HG02759 (cell line): ENCODE results near the gene RETREG3.
A peak's percentile ranks its signal among the peaks of the same experiment; 100 is the strongest.
"Not testable (repeated sequence)": the region's sequence is repeated elsewhere in the genome, so short reads cannot be mapped to it uniquely, and the experiment has no call there.

Source experiments
- ATAC-seq: cut with Tn5 transposase; IDR thresholded peaks from one replicate; pipeline ENCODE4 v1.9.1; 2021; ENCODE audit warnings: mild to moderate bottlenecking, moderate library complexity; ENCODE audit not compliant: unreplicated experiment

The RETREG3 gene, protein sequence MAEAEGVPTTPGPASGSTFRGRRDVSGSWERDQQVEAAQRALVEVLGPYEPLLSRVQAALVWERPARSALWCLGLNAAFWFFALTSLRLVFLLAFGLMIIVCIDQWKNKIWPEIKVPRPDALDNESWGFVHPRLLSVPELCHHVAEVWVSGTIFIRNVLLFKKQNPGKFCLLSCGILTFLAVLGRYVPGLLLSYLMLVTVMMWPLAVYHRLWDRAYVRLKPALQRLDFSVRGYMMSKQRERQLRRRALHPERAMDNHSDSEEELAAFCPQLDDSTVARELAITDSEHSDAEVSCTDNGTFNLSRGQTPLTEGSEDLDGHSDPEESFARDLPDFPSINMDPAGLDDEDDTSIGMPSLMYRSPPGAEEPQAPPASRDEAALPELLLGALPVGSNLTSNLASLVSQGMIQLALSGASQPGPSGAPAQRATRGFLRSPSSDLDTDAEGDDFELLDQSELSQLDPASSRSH

DNA sequence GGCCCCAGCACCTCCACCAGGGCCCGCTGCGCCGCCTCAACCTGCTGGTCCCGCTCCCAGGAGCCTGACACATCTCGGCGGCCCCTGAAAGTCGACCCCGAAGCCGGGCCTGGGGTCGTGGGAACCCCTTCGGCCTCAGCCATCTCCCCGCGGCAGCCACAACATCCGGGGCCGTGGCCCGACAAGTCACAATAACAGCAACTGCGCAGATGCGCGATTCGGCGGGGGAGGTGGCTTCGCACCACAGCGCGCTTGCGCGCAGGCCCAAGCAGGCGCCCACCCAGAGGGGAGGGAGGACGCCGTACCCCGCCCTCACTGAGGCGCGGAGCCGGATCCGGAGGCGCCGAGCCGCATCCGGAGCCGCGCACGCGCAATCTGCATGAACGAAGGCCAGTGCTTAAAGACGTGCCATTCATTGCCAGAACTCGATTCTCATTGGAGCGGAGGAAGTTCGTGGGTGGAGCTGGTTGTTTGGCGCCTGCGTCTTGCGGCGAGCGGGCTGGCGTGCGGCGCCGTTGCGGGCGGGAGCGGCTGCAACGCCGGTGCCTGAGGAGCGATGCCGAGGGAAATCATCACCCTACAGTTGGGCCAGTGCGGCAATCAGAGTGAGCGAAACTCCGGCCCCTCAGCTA is at the start of gene RETREG3, which contains the start of gene TUBG1:
TSS of gene RETREG3 (minus strand) at position 193 of the 632 bp plus-strand sequence. CDS start at position 143, 50 bp downstream.
TSS of gene TUBG1 (plus strand) at position 502 of the 632 bp plus-strand sequence. CDS start at position 557, 55 bp downstream.
- ATAC-seq = peak; percentile 90

DNA sequence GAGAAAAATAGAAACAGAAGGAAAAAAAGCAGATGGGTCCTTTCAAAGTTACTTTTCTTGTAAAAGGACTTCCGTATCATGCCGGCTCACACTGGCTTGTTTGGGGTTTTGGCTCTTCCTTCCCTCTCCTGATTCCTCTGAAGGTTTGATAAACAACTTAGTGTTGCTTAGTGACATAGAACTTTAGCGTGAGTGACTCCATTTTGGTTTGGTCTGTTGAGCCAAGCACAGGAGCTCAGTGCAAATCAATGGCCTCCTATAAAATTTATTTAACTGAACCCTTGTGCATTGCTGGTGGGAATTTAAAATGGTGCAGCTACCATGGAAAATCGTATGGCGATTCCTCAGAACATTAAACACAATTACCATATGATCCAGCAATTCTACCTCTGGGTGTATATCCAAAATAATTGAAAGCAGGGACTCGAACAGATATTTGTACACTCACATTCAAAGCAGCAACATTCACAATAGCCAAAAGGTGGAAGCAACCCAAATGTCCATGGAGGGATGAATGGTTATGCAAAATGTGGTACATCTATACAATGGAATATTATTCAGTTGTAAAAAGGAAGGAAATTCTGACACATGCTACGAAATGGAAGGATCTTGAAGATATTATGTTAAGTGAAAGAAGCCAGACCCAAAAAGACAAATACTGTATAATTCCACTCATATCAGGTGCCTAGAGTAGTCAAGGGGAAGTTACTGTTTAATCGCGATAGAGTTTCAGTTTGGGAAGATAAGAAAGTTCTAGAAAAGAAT is 48.8 kb upstream of the RETREG3 start:
- no peak for ATAC-seq

DNA sequence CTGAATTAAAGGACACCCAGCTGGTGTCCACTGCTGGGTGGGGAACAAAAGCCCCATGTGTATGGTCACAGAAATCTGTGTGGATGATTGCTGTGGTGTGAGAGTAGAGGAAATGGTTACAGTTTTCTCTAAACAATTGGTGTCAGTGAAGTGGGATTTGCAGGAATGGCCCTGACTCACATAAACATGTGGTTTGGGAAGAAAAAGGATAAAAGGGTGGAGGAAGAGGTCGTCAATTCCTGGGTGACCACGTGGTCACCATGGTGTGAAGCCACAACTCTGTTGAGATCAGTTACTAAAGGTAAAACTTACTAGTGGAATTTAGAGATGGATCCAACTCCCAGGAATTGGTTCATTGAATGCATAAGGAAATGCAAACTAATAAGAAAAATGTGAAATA is 46.4 kb upstream of the RETREG3 start:
- ATAC-seq = no peak

DNA sequence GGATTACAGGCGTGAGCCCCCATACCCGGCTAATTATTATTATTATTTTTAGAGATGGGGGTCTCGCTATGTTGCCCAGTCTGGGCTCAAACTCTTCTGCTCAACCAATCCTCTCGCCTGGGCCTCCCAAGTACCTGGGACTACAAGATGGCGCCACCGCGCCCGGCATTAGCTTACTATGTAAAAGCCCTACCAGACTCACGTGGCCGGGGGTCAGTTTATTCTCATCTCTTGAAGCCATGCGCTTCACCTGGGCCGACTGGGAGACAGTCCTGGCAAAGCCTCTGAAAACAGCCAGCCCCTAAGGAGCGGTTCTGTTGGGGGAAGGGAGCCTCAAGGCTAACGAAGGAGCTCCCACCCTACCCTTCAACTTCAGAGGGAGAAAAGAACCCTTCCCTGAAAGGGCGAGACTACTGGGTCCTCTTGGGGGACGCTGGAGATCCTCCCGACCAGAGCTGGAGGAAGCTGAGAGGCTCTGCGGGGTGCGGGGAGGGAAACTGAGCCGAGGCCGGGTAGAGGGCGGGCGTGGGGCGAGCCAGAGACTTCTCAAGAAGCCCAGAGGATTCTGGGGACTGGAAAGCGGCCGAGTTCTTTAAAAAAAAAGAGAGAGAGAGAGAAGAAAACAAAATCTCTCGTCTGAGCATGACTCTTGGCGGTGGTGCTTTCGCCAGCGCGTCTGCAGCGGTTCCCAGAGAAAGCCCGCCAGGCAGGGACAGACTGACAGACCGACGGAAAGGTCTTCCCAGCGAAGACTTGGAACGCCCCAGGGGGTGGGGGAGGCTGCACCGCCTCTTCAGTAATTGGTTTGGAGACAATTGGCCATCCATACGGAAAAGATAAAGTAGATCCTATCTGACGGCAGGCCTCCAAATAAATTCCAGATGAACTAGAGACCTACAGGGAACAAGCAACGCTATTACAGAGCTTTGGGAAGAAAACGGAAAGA is 44.3 kb upstream of the RETREG3 start:
- ATAC-seq = no peak

DNA sequence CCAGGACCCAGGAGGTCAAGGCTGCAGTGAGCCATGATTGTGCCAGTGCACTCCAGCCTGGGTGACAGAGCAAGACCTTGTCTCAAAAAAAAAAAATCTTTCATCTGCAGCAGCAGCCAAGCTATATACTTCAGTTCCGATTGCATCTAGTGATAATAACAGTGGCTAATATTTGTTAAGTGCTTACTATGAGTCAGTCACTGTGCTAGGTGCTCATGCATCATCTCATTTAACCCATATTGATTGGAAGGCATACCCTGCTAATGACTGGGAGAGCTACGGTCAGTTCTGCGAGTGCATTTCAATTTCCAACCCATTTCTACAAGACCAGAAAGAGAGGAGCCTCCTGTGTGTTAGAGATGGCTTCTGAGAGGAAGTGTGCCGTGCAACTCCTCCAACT is 42.2 kb upstream of the RETREG3 start:
- ATAC-seq = no peak

DNA sequence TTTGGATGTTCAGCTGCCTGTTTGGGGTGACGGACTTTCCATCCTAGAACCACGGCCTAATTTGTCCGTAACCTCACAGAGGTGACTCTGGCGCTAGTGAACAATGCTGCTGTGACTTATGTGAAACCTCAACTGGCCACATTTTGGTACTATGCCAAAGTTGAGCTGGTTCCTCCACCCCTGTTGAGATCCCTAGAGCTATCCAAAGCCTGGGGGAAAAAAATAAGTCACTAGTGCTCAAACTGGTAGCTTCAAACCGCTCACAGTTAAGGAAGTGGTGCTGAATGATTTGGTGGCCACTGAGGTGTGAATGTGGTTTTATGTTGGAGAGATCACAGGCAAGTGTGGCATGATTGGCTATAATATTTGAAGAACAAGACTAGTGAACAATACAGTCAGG is 38.6 kb upstream of the RETREG3 start:
- ATAC-seq = no peak

DNA sequence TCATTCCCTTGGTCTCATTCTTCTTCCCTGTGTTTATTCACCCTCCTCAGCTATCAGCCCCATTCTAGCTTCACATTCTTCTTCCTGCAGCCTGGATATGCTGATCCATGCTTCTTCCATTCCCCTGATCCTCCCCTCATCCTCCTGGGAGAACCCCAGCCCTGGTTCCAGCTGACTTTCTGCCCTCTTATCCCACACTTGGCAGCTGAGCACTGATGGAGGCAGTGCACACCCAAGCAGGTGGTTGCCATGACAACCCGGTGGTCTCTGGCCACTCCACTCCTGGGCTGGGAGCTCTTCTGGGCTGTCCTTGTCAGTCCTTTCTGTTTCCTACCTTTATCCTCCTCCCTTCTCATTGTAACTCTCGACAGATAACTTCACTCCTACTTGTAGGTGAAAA is 33.2 kb upstream of the RETREG3 start:
- no peak for ATAC-seq

DNA sequence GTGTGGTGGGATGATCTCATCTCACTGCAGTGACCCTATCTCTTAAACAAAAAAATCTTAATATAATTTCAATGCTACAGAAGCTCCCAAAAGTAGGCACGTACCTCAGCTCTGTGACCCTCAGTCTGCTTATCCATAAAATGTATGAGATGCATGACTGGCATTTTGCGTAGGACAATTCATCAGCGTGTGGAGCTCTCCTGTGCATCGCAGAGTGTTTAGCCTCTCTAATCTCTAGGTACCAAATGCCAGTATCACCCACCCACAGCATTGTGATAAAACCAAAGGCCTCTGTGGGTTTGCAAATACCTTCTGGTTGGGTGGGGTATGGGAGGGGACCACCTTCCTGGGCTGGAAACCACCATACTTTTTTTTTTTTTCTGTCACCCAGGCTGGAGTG is 30.9 kb upstream of the RETREG3 start:
- ATAC-seq = no peak

DNA sequence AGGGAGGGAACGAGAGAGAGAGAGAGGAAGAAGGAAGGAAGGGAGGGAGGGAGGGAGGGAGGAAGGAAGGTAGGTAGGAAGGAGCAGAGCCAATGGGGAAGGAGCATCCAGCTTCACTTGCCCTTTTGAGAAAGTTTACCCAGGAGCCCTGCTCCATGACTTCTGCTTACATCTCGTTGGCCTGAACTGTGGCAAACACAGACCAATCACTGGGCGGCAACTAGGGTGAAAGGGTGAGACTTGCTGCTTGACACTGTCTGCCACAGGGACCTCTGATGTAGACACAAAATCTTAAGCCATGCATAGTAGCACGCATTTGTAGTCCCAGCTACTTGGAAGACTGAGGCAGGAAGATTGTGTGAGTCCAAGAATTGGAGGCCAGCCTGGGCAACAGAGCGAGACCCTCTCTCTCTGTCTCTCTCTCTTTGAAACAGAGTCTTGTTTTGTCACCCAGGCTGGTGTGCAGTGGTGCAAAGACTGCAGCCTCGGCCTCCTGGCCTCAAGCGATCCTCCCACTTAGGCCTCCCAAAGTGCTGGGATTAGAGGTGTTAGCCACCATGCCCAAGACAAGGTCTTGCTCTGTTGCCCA is 30.4 kb upstream of the RETREG3 start:
- no peak for ATAC-seq

DNA sequence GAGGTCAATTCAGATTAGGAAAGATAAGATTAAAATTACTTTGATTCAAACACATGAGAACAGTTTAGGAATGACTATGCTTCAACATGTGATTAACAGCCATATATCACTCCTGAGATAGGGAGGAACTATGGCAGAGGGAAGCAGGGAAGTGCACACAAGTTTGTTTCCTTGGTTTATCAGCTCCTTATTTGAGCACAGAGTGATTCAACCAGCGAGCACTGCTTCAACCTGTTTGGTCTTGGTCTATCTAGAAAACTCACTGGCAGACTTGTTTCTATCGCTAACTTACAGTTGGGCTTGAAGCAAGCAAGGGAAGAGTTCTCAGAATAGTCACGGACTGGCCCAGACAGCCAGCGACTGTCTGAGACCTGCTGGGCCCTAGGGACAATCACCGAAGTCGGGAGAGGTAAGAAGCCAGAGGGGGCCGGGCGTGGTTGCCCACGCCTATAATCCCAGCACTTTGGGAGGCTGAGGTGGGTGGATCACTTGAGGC is 23.8 kb upstream of the RETREG3 start:
- ATAC-seq = no peak

DNA sequence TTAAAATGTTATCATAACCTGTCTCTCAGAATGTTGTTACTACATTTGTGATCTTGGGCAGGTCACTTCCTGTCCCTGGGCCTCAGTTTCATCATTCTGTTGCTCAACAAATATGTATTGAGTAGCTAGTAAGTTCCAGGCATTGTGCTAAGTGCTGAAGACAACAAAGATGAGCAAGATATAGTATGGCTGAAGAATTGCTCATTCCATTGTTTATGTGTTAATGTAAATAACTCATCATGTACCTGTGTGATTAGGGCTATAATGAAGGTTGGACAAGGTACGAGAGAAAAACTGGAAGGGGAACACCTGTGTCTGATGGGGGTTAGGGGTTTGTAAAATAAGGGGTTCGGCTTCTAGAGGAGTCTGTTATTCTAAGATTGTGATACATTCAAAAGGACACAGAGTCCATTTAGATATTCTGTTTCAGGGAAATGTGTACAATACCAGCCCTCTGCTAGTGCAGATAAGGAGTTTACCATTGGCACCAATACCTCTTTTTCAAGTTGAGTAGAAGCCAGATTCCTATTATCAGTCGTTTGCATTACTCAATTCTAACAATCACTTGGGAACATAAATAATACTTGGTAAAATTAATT is 20.3 kb upstream of the RETREG3 start:
- no peak for ATAC-seq

DNA sequence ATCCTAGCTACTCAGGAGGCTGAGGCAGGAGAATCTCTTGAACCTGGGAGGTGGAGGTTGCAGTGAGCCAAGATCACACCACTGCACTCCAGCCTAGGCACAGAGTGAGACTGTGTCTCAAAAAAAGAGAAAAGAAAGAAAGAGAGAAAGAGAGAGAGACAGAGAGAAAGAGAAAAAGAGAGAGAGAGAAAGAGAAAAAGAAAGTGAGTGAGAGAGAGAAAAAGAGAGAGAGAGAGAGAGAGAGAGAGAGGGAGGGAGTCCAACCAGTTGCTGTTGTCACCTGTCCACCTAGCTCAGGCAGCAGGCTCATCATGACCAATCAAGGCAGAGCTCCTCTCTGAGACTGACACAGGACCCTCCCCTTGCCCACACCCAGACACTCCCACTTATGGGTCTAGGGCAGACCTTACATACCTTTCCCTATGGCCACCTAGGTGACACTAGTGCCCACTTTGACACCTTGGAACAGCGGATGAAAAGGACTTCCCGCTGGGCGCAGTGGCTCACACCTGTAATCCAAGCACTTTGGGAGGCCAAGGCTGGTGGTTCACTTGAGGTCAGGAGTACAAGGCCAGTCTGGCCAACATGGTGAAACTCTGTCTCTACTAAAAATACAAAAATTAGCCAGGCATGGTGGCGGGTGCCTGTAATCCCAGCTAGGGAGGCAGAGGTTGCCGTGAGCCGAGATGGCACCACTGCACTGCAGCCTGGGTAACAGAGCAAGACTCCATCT is 18.0 kb upstream of the RETREG3 start:
- not testable (repeated sequence) for ATAC-seq

DNA sequence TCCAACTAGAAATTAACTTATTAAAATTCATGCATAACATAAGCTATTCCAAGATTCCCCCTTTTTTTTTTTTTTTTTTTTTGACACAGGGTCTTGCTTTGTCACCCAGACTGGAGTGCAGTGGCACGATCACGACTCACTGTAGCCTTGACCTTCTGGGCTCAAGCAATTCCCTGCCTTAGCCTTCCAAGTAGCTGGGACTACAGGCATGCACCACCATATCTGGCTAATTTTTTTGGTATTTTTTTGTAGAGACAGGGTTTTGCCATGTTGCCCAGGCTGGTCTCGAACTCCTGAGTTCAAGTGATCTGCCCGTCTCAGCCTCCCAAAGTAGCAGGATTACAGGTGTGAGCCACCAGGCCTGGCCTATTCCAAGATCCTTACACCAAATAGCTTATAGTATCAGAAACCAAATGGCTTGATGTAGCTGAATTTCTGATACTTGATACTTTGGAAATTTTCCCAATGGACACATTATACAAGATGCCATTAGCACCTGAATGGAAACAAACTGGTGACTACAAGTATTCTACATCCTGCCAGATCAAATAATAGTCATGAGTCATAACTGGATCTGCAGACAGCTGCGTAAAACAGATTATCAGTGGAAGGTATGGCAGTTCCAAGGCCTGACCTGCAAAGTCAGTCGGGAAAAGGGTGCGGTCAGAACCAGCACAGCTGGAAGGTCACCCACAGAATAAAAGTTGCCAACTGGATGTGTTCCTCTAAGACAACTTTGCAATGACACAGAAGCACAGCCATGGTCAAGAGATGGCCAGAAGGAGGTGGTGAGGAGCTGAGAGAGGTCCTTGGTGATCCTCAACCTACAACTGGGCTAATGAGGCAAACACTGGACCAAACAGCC is 14.8 kb upstream of the RETREG3 start:
- ATAC-seq = no peak

DNA sequence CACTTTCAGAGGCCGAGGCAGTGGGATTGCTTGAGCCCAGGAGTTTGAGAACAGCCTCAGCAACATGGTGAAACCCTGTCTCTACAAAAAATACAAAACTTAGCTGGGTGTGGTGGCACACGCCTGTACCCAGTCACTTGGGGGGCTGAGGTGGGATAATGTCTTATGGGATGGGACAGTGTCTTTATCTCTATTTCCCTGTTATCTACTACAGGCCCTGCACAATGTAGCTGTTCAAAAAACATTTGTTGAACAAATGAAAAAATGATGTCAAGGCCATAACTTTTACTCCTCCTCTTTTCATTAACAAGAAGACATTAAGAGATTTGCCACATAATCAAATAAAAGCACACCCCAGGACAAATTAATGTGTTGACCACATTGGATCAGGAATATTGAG is 14.1 kb upstream of the RETREG3 start:
- no peak for ATAC-seq

DNA sequence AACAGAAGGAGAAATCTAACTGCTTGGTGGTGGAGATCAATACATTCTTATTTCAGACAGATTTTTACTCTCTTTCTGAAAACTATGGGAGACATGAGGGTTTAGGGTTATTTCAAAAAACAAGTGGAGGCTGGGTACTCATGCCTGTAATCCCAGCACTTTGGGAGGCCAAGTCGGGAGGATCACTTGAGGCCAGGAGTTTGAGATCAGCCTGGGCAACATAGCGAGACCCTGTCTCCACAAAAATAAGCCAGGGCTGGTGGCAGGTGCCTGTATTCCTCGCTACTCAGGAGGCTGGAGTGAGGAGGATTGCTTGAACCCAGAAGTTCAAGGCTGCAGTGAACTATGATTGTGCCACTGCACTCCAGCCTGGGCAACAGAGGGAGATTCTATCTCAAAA is 12.8 kb upstream of the RETREG3 start:
- not testable (repeated sequence) for ATAC-seq

DNA sequence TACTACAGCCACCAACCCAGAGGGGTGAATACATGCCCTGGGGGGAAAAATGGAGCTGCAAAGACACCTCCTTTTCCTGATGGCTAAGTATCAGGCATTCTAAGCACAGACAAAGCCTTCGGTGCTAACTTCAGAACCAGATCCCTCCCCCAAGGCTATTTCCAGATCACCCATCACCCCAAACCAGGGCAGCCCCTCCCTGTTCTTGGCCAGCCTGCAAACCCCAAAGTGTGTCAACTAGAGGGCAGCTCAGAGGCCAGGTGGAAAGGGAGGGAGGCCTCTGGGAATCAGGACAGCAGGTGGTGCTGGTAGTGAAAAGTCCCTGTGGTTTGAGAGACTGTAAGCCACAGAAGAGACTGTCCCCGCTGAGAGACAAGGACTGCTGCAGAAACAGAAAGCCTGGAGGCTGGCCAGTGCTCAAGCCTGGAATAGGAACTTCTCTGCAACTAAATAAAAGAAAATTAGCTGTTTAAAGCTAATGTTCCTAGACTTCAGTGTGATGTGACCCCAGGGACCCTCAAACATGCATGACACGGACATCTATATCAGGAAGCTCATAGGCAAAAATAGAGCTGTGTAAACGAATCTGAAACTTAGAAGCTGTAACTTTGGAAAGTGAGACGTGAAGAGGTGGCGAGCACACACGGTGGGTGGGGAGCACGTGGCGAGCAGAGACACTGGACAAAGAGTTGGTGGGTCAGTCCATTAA is 9.4 kb upstream of the RETREG3 start:
- peak; percentile 75 for ATAC-seq

DNA sequence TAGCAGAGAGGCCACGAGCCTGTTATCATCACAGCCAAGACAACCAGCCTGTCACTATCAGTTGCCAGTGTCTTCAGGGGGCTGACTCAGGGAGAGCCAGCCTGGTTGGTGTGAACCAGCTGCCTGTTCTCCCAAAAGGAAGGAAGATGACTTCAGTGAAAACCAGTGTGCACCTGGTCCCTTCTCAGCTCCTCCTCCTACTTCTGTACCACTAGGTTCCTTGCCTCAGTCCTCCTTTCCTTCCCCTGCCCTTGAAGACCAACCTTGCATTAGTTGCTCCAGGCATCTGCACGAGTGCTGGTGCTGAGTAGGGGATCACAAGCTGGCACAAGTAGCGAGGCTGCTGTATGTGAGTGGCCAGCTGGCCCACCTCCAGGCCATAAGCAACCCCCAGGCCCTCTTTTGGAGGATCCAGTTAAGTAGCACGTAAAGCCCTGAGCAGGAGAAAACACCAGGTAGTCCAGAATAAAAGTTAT is 8.8 kb upstream of the RETREG3 start:
- ATAC-seq = peak; percentile 18
